ENCODE data around the gene FAM124B.

DNA sequence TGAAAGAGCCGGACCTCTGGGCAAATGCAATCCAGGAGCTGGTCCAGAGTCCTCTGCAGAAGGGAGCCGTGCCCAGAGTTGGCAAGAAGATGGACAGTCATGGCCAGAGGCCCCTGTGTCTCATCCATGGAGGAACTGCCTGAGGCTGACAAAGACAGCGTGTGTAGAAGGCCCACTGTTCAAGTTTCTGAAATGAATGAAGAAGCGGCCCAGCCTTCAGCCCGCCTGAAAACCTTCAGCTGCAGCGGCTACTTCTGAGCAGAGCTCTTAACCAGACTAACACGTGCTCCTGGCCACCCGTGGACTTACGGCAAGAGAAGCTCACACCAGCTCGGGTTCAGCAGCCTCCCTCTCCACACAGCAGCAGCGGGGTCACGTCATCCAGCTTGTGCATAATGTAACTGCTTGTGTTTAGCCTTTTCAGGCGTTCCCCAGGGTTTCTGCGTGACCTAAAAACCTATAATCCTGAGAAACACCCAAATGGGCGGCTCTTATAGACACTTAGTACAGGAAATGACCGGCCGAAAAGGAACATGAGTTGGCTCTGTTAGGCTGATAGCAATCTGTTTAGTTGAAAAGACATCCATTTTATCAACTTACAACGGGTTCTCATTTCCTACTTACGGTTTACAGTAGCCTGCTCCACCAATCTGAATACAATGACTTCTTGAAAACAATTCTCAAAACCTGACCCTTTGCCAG, at the start of gene FAM124B:
- no peak for TF ChIP-seq POLR2AphosphoS5 (IDR thresholded peaks at IDR 0.05; ENCODE audit: low read depth, low read length)
- TF ChIP-seq POLR2A (IDR thresholded peaks at IDR 0.05; ENCODE audit: low read depth, low read length): no peak

Data from GM12891 (cell line).